Mononuclear cell (primary cell): ENCODE results near the gene CDH4. TPM values are rescaled to one million over a fixed set of nuclear protein-coding genes. Genes with fewer than 3 reads are reported as not detected.

Experiments
- H3K27me3 ChIP-seq: 2 replicates; pipeline ENCODE4 v1.6.0; 2011; ENCODE audit warnings: low read length, control low read depth; ENCODE audit not compliant: insufficient read depth
- H3K4me1 ChIP-seq: 2 replicates; pipeline ENCODE4 v1.5.1; 2011; ENCODE audit warnings: mild to moderate bottlenecking, low read length, control low read depth; ENCODE audit not compliant: insufficient read depth
- H3K4me3 ChIP-seq: 2 replicates; pipeline ENCODE4 v1.5.1; 2011; ENCODE audit warnings: mild to moderate bottlenecking, low read length, moderate library complexity
- H3K9me3 ChIP-seq: 2 replicates; pipeline ENCODE4 v1.5.1; 2011; ENCODE audit warnings: low read depth, mild to moderate bottlenecking, control low read depth, low read length
- total RNA-seq: library from RNA; depleted of rRNA; stranded (reverse); fragments of >200 nt; gene quantifications from one replicate; pipeline ENCODE4 v1.2.3, GENCODE V29; 2012

CDH4 gene
- total RNA-seq, 1 donor, result under 0.01 TPM

DNA sequence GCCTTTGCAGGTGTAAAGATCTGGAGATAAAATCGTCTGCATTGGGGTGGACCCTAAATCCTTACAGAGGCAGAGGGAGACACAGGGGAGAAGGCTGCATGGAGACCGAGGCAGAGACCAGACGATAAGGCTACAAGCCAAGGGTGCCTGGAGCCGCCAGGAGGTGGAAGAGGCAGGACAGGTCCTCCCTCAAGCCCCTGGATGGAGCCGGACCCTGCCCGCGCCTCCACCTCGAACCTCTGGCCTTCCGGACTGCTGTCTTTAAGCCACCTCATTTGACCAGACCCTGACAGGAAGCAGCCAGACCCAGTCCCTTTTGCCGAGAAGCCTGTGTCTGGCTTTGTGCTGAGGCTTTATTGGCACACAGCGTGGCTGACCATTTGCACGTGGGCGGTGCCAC is 629.8 kb downstream of the CDH4 start:
- no peaks in the 10 kb centered on the region for H3K9me3 ChIP-seq
- no peak overlapping the region for H3K4me3 ChIP-seq
- H3K4me1 ChIP-seq, result no peaks in the 10 kb centered on the region
- no peaks in the 10 kb centered on the region for H3K27me3 ChIP-seq

DNA sequence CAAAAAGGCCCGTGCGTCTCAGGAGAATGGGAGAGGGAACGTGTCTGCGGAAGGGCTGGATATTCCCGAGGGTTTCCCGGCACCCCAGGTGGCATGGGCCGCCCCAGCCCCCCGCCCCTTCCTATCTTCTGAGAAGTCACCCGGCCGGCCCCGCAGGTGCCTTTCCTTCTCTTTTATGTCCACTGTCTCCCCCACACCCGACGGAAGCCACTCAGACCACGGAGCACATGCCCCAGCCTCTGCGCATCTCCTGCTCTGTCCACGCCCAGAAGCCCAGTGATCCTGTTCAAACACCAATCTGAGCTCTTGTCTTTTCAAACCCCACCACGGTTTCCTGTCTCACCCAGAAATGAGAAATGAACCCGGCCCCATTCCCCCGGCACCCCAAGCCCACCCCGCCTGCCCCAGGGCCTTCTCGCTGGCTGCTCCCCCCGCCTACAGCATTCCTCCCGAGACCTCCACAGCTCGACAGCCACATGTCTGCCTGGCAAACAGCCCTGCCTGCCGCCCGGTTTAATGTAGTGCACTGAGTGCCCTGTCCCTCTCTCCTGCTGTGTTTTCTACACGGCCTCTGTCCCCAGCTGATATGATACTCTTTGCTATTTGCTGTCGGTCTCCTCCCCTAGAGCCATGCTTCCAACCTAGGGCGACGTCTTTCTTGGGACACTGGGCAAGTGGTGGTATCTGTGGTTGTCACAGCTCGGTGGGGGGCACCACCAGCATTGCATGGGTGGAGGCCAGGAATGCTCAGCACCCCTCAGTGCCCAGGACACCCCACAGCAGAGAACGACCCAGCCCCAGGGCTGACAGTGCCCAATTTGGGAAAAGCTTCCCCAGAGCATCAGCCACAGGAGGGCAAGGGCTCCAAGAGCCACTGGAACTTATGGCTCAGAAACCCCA is 630.9 kb downstream of the CDH4 start:
- H3K4me1 ChIP-seq, result no peaks in the 10 kb centered on the region
- H3K9me3 ChIP-seq, result no peaks in the 10 kb centered on the region
- no peaks in the 10 kb centered on the region for H3K27me3 ChIP-seq
- no peak overlapping the region for H3K4me3 ChIP-seq

DNA sequence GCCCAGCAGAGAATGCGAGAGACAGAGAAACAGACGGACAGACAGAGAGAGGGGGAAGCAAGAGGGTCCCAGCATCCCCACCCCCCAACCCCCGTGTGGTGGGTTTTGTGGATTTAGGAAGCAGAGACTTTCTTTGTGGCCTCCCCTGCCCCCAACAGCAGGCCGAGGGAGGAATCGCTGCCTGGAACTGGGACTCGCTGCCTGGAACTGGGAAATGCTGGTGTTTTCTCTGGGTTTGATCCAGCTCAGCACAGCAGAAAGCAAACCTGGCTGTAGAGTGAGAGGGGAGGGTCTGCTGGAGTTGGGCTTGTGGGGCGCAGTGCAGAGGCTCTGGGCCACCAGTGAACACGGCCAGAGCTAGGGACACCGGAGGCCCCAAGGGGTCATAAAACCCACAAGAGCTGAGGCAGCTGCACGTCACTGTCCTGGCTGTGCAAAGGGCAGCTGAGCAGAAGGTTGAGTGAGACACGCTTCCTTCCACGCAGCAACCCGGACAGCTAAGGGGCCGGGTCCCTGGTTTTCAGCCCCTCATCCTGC is 631.9 kb downstream of the CDH4 start:
- H3K27me3 ChIP-seq, result no peaks in the 10 kb centered on the region
- no peaks in the 10 kb centered on the region for H3K9me3 ChIP-seq
- no peak overlapping the region for H3K4me3 ChIP-seq
- H3K4me1 ChIP-seq, result no peaks in the 10 kb centered on the region

DNA sequence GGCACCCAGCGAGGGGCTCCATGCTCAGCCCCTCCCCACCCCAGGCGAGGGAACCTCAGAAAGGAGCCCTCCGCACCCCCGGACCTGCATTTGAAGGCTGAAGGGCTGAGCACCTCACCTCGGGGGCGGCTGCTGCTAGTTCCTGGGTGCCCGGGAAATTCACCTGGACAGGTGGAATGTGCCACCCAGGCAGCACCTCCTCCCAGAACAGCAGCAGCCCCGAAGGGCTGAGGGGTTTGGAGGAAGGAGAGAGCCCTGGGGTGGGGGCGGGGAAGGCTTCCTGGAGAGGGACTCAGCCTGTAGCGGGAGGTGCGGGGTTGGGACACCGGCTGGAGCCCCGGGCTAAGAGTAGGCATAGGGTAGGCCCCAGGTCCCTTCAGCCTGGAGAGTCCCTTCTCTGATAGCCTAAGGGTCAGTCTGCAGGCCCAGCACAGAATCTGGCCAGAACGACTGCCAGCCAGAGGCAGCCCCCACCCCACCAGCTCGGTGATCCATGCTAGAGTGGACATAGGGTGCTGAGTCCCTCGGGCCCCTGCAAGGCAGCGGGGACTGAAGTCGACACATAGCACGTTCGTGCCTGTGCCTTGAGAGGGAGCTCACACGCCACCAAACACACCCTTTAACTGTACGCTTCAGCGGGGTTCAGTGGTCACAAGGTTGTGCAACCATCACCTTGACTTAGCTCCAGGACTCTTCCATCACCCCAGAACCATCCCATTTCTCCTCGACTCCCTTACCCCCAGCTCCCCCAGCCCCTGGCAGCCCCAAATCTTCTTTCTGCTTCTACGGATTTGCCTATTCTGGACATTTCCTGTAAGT is 632.7 kb downstream of the CDH4 start:
- Histone ChIP-seq H3K27me3 (no peaks in the 10 kb centered on the region), H3K4me3 (no peak overlapping the region), H3K4me1 (no peaks in the 10 kb centered on the region), H3K9me3 (no peaks in the 10 kb centered on the region)

GRCh38 chr20:61885759-61886715 is 634.0 kb downstream of the CDH4 start:
- no peaks in the 10 kb centered on the region for H3K9me3 ChIP-seq
- no peak overlapping the region for H3K4me3 ChIP-seq
- H3K4me1 ChIP-seq, result no peaks in the 10 kb centered on the region
- no peaks in the 10 kb centered on the region for H3K27me3 ChIP-seq

GRCh38 chr20:61886721-61887595 is 634.9 kb downstream of the CDH4 start:
- Histone ChIP-seq H3K9me3 (no peaks in the 10 kb centered on the region), H3K4me3 (no peak overlapping the region), H3K27me3 (no peaks in the 10 kb centered on the region), H3K4me1 (no peaks in the 10 kb centered on the region)

GRCh38 chr20:61887596-61888093 is 635.6 kb downstream of the CDH4 start:
- H3K27me3 ChIP-seq, result no peaks in the 10 kb centered on the region
- no peak overlapping the region for H3K4me3 ChIP-seq
- no peaks in the 10 kb centered on the region for H3K9me3 ChIP-seq
- H3K4me1 ChIP-seq, result no peaks in the 10 kb centered on the region

GRCh38 chr20:61888101-61888865 is 636.2 kb downstream of the CDH4 start:
- H3K27me3 ChIP-seq, result no peaks in the 10 kb centered on the region
- H3K4me1 ChIP-seq, result no peaks in the 10 kb centered on the region
- H3K4me3 ChIP-seq, result no peak overlapping the region
- H3K9me3 ChIP-seq, result no peaks in the 10 kb centered on the region

DNA sequence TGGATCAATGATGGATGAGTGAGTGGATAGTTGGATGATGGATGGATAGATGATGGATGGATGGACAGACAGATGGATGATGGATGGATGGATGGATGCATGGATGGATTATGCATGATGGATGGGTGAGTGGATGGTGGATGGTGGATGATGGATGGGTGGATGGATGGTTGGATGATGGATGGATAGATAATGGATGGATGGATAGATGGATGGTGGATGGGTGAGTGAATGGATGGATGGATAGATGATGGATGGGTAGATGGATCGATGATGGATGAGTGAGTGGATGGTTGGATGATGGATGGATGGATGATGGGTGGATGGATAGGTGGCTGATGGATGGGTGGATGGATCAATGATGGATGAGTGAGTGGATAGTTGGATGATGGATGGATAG is 637.6 kb downstream of the CDH4 start:
- H3K9me3 ChIP-seq, result no peaks in the 10 kb centered on the region
- no peaks in the 10 kb centered on the region for H3K4me1 ChIP-seq
- H3K27me3 ChIP-seq, result no peaks in the 10 kb centered on the region

GRCh38 chr20:61890210-61890609 is 638.1 kb downstream of the CDH4 start:
- Histone ChIP-seq H3K4me3 (no peak overlapping the region), H3K4me1 (no peaks in the 10 kb centered on the region), H3K9me3 (no peaks in the 10 kb centered on the region), H3K27me3 (no peaks in the 10 kb centered on the region)

More for the DNA sequence above, 637.6 kb downstream of the CDH4 start:
- no peak overlapping the region for H3K4me3 ChIP-seq

GRCh38 chr20:61891476-61891875 is 639.4 kb downstream of the CDH4 start:
- H3K9me3 ChIP-seq, result no peaks in the 10 kb centered on the region
- no peaks in the 10 kb centered on the region for H3K27me3 ChIP-seq
- no peak overlapping the region for H3K4me3 ChIP-seq
- no peaks in the 10 kb centered on the region for H3K4me1 ChIP-seq

- no peaks in the 10 kb centered on the region for H3K27me3 ChIP-seq
- no peaks in the 10 kb centered on the region for H3K4me1 ChIP-seq
- no peak overlapping the region for H3K4me3 ChIP-seq
- H3K9me3 ChIP-seq, result no peaks in the 10 kb centered on the region
Measured at GRCh38 chr20:61891916-61892649, 640.0 kb downstream of the CDH4 start.
